Activated CD8-positive, alpha-beta memory T cell treated with anti-CD3 and anti-CD28 coated beads, Interleukin-2, amount 50 U/mL, for 24 hours (primary cell): ENCODE measurements around the gene PTPRCAP.
"Not testable (repeated sequence)": the region's sequence is repeated elsewhere in the genome, so short reads cannot be mapped to it uniquely, and the experiment has no call there.

Source experiments
- DNase-seq: peaks from one replicate; pipeline ENCODE4 v3.0.0-alpha.2; 2020; ENCODE audit errors: extremely low read depth

Gene PTPRCAP

GRCh38 chr11:67465530-67465929 lies 28.0 kb upstream of the PTPRCAP start:
- DNase-seq = not testable (repeated sequence)

- no peak for DNase-seq
Observed at GRCh38 chr11:67465189-67465510, 27.7 kb upstream of the PTPRCAP start.

- peak; percentile 75 for DNase-seq
Observed at GRCh38 chr11:67464411-67465188, 27.1 kb upstream of the PTPRCAP start.

- no peak for DNase-seq
Observed at GRCh38 chr11:67463680-67464410, 26.4 kb upstream of the PTPRCAP start.

- no peak for DNase-seq
Observed at GRCh38 chr11:67463186-67463585, 25.7 kb upstream of the PTPRCAP start.

- DNase-seq = no peak
Observed at GRCh38 chr11:67458266-67458665, 20.8 kb upstream of the PTPRCAP start.

- no peak for DNase-seq
Observed at GRCh38 chr11:67457453-67457852, 20.0 kb upstream of the PTPRCAP start.

GRCh38 chr11:67456068-67456705 lies 18.7 kb upstream of the PTPRCAP start:
- no peak for DNase-seq

- no peak for DNase-seq
Observed at GRCh38 chr11:67455054-67455453, 17.6 kb upstream of the PTPRCAP start, which contains the start of gene CABP4. TSS of gene CABP4 (plus strand) at chr11:67455354. CDS start at chr11:67455424, 70 bp downstream.

GRCh38 chr11:67453816-67454732 lies 16.6 kb upstream of the PTPRCAP start:
- no peak for DNase-seq

- no peak for DNase-seq
Observed at GRCh38 chr11:67452141-67452952, 14.9 kb upstream of the PTPRCAP start, which contains the start of gene GPR152. TSS of gene GPR152 (minus strand) at chr11:67452729. CDS start at chr11:67452724, 5 bp downstream.

GRCh38 chr11:67451658-67451976 lies 14.1 kb upstream of the PTPRCAP start:
- no peak for DNase-seq

GRCh38 chr11:67450796-67451657 lies 13.5 kb upstream of the PTPRCAP start:
- DNase-seq = no peak

GRCh38 chr11:67449116-67449844 lies 11.8 kb upstream of the PTPRCAP start:
- DNase-seq = no peak

- DNase-seq = no peak
Observed at GRCh38 chr11:67448220-67448609, 10.7 kb upstream of the PTPRCAP start.

GRCh38 chr11:67445515-67445914 lies 8.0 kb upstream of the PTPRCAP start:
- DNase-seq = no peak

- DNase-seq = no peak
Observed at GRCh38 chr11:67442504-67443404, 5.3 kb upstream of the PTPRCAP start.

- DNase-seq = no peak
Observed at GRCh38 chr11:67441731-67442351, 4.4 kb upstream of the PTPRCAP start.
